Thyroid gland (tissue), 4 donors: ENCODE measurements around the gene MOG. TPM values are rescaled to one million over a fixed set of nuclear protein-coding genes. Genes with fewer than 3 reads are reported as not detected.

ENCODE experiments used
- DNase-seq, 2 donors: peaks; one replicate each; pipeline ENCODE4 v3.0.0-alpha.2; 2019
- H3K27ac ChIP-seq, 3 donors: fragments of 200-600 bp; sonication (generic); 1 replicate in 2 of 3; 2 replicates in 1 of 3; pipeline ENCODE4 v1.5.1; 2016 to 2019; ENCODE audit warnings: mild to moderate bottlenecking in 1 of 3, moderate library complexity in 1 of 3
- H3K27me3 ChIP-seq: fragments of 200-600 bp; sonication (generic); one replicate; pipeline ENCODE4 v1.5.1; 2019
- H3K36me3 ChIP-seq, 2 donors: fragments of 200-600 bp; sonication (generic); one replicate each; pipeline ENCODE4 v1.5.1; 2016 to 2019
- H3K4me1 ChIP-seq, 2 donors: fragments of 200-600 bp; sonication (generic); one replicate each; pipeline ENCODE4 v1.5.1; 2017 to 2019
- H3K4me3 ChIP-seq, 3 donors: fragments of 200-600 bp; sonication (generic); replicated peaks in 1 of 3; 1 replicate in 2 of 3; 2 replicates in 1 of 3; pipeline ENCODE4 v1.5.1; 2016; ENCODE audit warnings: mild to moderate bottlenecking in 1 of 3
- H3K9me3 ChIP-seq: fragments of 200-600 bp; sonication (generic); one replicate; pipeline ENCODE4 v1.5.1; 2017
- CTCF ChIP-seq, 6 experiments: fragments of 200-600 bp in 3 of 6; fragments of 450-650 bp in 3 of 6; sonication (generic) in 3 of 6; IDR thresholded peaks; one replicate each; pipeline ENCODE4 v1.5.1; 2016 to 2019; ENCODE audit warnings: antibody characterized with exemption in 6 of 6, mild to moderate bottlenecking in 2 of 6, inconsistent platforms in 1 of 6, moderate library complexity in 1 of 6
- POLR2A ChIP-seq, 2 donors: fragments of 450-650 bp; IDR thresholded peaks; one replicate each; pipeline ENCODE4 v1.6.1; 2017; ENCODE audit warnings: antibody characterized with exemption in 2 of 2, mild to moderate bottlenecking in 2 of 2, moderate library complexity in 1 of 2
- WGBS, 2 donors: methylation state at CpG; one replicate each; pipeline ENCODE4 v1.1.5; 2017; 5-methylcytosine and 5-hydroxymethylcytosine counted together
- intact Hi-C: fragments of 100-400 bp; cut with DNase I; formaldehyde crosslinking; loops from one replicate; pipeline ENCODE4 v1.15.1; 2023
- total RNA-seq, 4 donors: library from RNA; depleted of rRNA; stranded (reverse); fragments of >200 nt; gene quantifications; one replicate each; pipeline ENCODE4 v1.2.3, GENCODE V29; 2016

The MOG gene
- total RNA-seq, 4 donors from 2014 or later, result not detected

DNA sequence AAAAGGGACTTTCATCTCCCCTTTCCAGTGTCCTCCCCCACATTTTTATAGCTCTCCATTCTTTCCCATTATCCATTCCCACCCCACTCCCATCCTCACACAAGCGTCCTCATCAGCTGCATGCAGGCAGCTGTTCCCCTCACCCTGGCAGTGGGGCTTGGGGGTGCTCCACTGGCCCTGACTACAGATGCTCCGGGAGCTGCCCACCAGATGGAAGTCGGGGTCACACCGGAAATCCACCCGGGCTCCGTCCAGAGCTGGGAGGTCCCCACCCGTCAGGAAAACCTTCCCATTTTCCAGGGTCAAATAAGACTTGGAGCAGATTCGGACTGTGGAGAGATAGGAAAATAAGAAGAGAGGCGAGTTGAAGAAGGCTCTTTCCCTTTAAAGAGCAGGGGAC lies 26.6 kb upstream of the MOG start:
- TF ChIP-seq POLR2A (IDR thresholded peaks at IDR 0.05) (no peak), CTCF (IDR thresholded peaks at IDR 0.05) (no peak)
- Histone ChIP-seq H3K36me3 (no peaks in the 10 kb centered on the region), H3K9me3 (no peaks in the 10 kb centered on the region), H3K27me3 (no peaks in the 10 kb centered on the region), H3K27ac (no peak overlapping the region), H3K4me3 (no peak overlapping the region), H3K4me1 (peaks cover 13 to 30% of the 10 kb centered on the region in 2 donors)
- intact Hi-C loops, result no loop called here
- DNase-seq, result no peak
- 80 to 89% methylated on average over 9 of the region's 9 CpGs for WGBS, 2 donors

- no peak for DNase-seq
- intact Hi-C loops, result no loop called here
- Histone ChIP-seq H3K27me3 (no peaks in the 10 kb centered on the region), H3K4me3 (peak overlapping the region in 1 of 3 donors; percentile 68), H3K27ac (no peak overlapping the region), H3K4me1 (peaks cover 13 to 30% of the 10 kb centered on the region in 2 donors), H3K36me3 (no peaks in the 10 kb centered on the region), H3K9me3 (no peaks in the 10 kb centered on the region)
- 77 to 87% methylated on average over 10 to 14 of the region's 14 CpGs for WGBS, 2 donors
- TF ChIP-seq CTCF (IDR thresholded peaks at IDR 0.05) (no peak), POLR2A (IDR thresholded peaks at IDR 0.05) (no peak)
Measured at GRCh38 chr6:29631209-29631810, 25.6 kb upstream of the MOG start.

DNA sequence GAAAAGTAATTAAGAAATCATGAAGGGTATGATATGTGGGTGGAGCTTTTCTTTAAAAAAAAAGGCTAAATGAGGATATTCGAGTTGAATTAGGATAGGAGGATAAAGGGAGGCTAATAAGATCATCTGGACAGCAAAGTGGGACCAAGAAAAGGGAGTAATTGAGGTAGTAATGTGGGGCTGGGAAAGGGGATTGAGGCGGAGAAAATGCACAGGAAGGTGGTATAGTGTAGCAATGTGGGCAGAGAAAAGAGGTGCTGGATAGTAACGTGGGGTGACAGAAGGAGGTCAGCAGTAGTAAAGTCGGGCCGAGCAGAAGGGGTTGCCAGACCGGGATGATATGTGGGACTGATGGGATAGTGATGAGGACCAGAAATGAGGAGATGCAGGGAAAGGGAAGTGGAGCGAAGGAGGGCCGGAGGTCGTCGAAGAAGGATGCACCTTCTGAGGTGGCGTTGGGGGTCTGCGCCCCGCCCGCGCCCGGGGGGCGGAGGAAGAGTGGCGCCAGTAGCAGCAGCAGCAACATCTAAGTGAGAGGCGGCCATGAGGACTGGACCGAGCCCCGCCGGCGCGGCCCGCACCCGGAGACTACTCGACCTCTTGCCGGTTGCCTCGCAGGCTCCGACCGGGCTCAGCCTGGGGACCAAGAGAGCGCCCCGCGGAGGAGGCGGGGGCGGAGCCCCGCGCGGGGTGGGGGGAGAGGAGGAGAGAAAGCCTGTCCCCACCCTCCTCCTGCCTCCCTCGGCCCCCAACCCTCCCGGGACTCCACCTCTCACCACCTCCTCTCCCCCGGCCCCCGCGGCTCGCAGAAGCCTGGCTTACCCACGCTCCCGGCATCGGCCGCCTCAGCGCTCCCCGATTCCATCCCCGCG lies 24.8 kb upstream of the MOG start:
- TF ChIP-seq POLR2A (IDR thresholded peaks at IDR 0.05) (no peak), CTCF (IDR thresholded peaks at IDR 0.05) (no peak)
- peaks cover 13 to 30% of the 10 kb centered on the region in 2 donors for H3K4me1 ChIP-seq
- H3K4me3 ChIP-seq, result peak overlapping the region; percentile 35 to 96 (median 68)
- H3K9me3 ChIP-seq, result no peaks in the 10 kb centered on the region
- DNase-seq, result peak; percentile 33 to 50
- no peaks in the 10 kb centered on the region for H3K27me3 ChIP-seq
- H3K36me3 ChIP-seq, result no peaks in the 10 kb centered on the region
- intact Hi-C loops, result no loop called here
- WGBS, 2 donors, result 5 to 7% methylated on average over 26 to 39 of the region's 53 CpGs
- H3K27ac ChIP-seq, result peak overlapping the region in 2 of 3 donors; percentile 57 to 68

GRCh38 chr6:29632789-29633533 lies 23.9 kb upstream of the MOG start, which contains the start of gene GABBR1:
Gene GABBR1 (minus strand): TSS chr6:29633183. CDS start chr6:29632385, 798 bp downstream.
- peak within 1 kb of the TSS in 2 of 3 donors; percentile 57 to 68 for H3K27ac ChIP-seq
- intact Hi-C loops, result no loop called here
- peak within 1 kb of the TSS; percentile 35 to 96 (median 68) for H3K4me3 ChIP-seq
- DNase-seq, result peak; percentile 85 to 87
- no peaks in the 10 kb centered on the region for H3K36me3 ChIP-seq
- peaks cover 10 to 23% of the 10 kb centered on the region in 2 donors for H3K4me1 ChIP-seq
- TF ChIP-seq CTCF (IDR thresholded peaks at IDR 0.05), result no peak
- peak in 1 of 2 donors; percentile 44 for TF ChIP-seq POLR2A (IDR thresholded peaks at IDR 0.05)
- no peaks in the 10 kb centered on the region for H3K9me3 ChIP-seq
- WGBS, 2 donors, result 2% methylated on average over 23 of the region's 57 CpGs
- H3K27me3 ChIP-seq, result no peaks in the 10 kb centered on the region
